Measurements from ENCODE around the gene ETNK2.
"Not testable (repeated sequence)": the region's sequence is repeated elsewhere in the genome, so short reads cannot be mapped to it uniquely, and the experiment has no call there.

ETNK2 gene

GRCh38 chr1:204098683-204099082, 53.2 kb downstream of the ETNK2 start:
- no peak for DNase-seq (ENCODE audit: low read depth)

GRCh38 chr1:204096931-204097330, 54.9 kb downstream of the ETNK2 start:
- DNase-seq (ENCODE audit: low read depth): no peak

- no peak for DNase-seq (ENCODE audit: low read depth)
These were observed 56.8 kb downstream of the ETNK2 start for GRCh38 chr1:204094856-204095634.

GRCh38 chr1:204094313-204094729, 57.5 kb downstream of the ETNK2 start:
- no peak for DNase-seq (ENCODE audit: low read depth)

- no peak for DNase-seq (ENCODE audit: low read depth)
These were observed 58.1 kb downstream of the ETNK2 start for GRCh38 chr1:204093781-204094180.

GRCh38 chr1:204093421-204093717, 58.5 kb downstream of the ETNK2 start:
- no peak for DNase-seq (ENCODE audit: low read depth)

GRCh38 chr1:204092632-204093420, 59.0 kb downstream of the ETNK2 start:
- no peak for DNase-seq (ENCODE audit: low read depth)

- no peak for DNase-seq (ENCODE audit: low read depth)
These were observed 60.0 kb downstream of the ETNK2 start for GRCh38 chr1:204091787-204092312.

GRCh38 chr1:204091066-204091465, 60.8 kb downstream of the ETNK2 start:
- no peak for DNase-seq (ENCODE audit: low read depth)

GRCh38 chr1:204090132-204090531, 61.7 kb downstream of the ETNK2 start:
- DNase-seq (ENCODE audit: low read depth): not testable (repeated sequence)

GRCh38 chr1:204089044-204089751, 62.6 kb downstream of the ETNK2 start:
- no peak for DNase-seq (ENCODE audit: low read depth)

GRCh38 chr1:204088596-204088995, 63.2 kb downstream of the ETNK2 start:
- DNase-seq (ENCODE audit: low read depth): no peak

GRCh38 chr1:204087893-204088528, 63.8 kb downstream of the ETNK2 start:
- DNase-seq (ENCODE audit: low read depth): no peak

GRCh38 chr1:204087181-204087892, 64.5 kb downstream of the ETNK2 start:
- no peak for DNase-seq (ENCODE audit: low read depth)

- no peak for DNase-seq (ENCODE audit: low read depth)
These were observed 66.0 kb downstream of the ETNK2 start for GRCh38 chr1:204085876-204086275.

- no peak for DNase-seq (ENCODE audit: low read depth)
These were observed 67.5 kb downstream of the ETNK2 start for GRCh38 chr1:204084247-204084772.

- DNase-seq (ENCODE audit: low read depth): no peak
These were observed 68.4 kb downstream of the ETNK2 start for GRCh38 chr1:204083491-204083890.

GRCh38 chr1:204081791-204082513, 69.9 kb downstream of the ETNK2 start:
- no peak for DNase-seq (ENCODE audit: low read depth)

GRCh38 chr1:204081164-204081790, 70.6 kb downstream of the ETNK2 start:
- no peak for DNase-seq (ENCODE audit: low read depth)

Measured in activated gamma-delta T cell treated with anti-CD3 and anti-CD28 coated beads, Interleukin-2, amount 50 U/mL, for 16 hours (primary cell).